SK-N-SH (cell line): ENCODE measurements around the gene CACNA1D. TPM values are rescaled to one million over a fixed set of nuclear protein-coding genes. Genes with fewer than 3 reads are reported as not detected.

Experiments used
- CTCF ChIA-PET: fragments of 300-600, 350-600 bp; formaldehyde crosslinking; extraction: SDS; loops from one replicate; lab custom pipeline; 2021; lab: Yijun Ruan, JAX
- POLR2A ChIA-PET: fragments of 350-600 bp; sonication (Branson Sonifier 250); formaldehyde crosslinking; extraction: SDS; loops from one replicate; lab custom pipeline; 2020; ENCODE audit warnings: antibody characterized with exemption, inconsistent platforms; lab: Yijun Ruan, JAX
- DNase-seq: peaks from one replicate; pipeline ENCODE4 v3.0.0; 2012
- H2AFZ ChIP-seq: fragments of 200-600 bp; sonication (generic); 2 replicates; pipeline ENCODE4 v1.8.1; 2016; ENCODE audit warnings: antibody characterized with exemption, mild to moderate bottlenecking, low read depth
- H3F3A ChIP-seq: fragments of 200-600 bp; sonication (generic); replicated peaks from 2 replicates; pipeline ENCODE3; 2016; ENCODE audit warnings: antibody characterized with exemption, mild to moderate bottlenecking; ENCODE audit not compliant: insufficient read depth
- H3K27ac ChIP-seq, 2 experiments: fragments of 200-500 bp in 1 of 2; fragments of 200-600 bp in 1 of 2; sonication (Bioruptor generic) in 1 of 2; sonication (generic), shearing (Covaris generic) in 1 of 2; 2 replicates each; pipeline versions ENCODE4 v1.5.1 to v1.6.1; 2014 to 2016; ENCODE audit warnings: low read depth in 2 of 2, inconsistent platforms in 1 of 2, low read length in 1 of 2, mild to moderate bottlenecking in 1 of 2, mixed read lengths in 1 of 2
- H3K27me3 ChIP-seq: fragments of 200-600 bp; sonication (generic), shearing (Covaris generic); 2 replicates; pipeline ENCODE4 v1.6.1; 2016; ENCODE audit warnings: mixed run types; ENCODE audit not compliant: insufficient read depth
- H3K36me3 ChIP-seq, 2 experiments: fragments of 200-500 bp in 1 of 2; fragments of 200-600 bp in 1 of 2; sonication (Bioruptor generic) in 1 of 2; sonication (generic) in 1 of 2; replicated peaks in 1 of 2; 2 replicates each; pipeline versions ENCODE3 to v1.5.1; 2014 to 2016; ENCODE audit warnings: low read length in 1 of 2, mild to moderate bottlenecking in 1 of 2; ENCODE audit not compliant: insufficient read depth in 2 of 2, control insufficient read depth in 1 of 2
- H3K4me1 ChIP-seq, 2 experiments: fragments of 200-500 bp in 1 of 2; fragments of 200-600 bp in 1 of 2; sonication (Bioruptor generic) in 1 of 2; sonication (generic), shearing (Covaris generic) in 1 of 2; 2 replicates each; pipeline versions ENCODE4 v1.5.1 to v1.6.1; 2014 to 2016; ENCODE audit warnings: low read depth in 1 of 2, low read length in 1 of 2, mixed run types in 1 of 2; ENCODE audit not compliant: insufficient read depth in 2 of 2, control insufficient read depth in 1 of 2
- H3K4me2 ChIP-seq: fragments of 200-600 bp; sonication (generic), shearing (Covaris generic); 2 replicates; pipeline ENCODE4 v1.6.1; 2017; ENCODE audit warnings: mixed run types
- H3K4me3 ChIP-seq, 2 experiments: fragments of 200-500 bp in 1 of 2; fragments of 200-600 bp in 1 of 2; sonication (Bioruptor generic) in 1 of 2; sonication (generic), shearing (Covaris generic) in 1 of 2; 2 replicates each; pipeline versions ENCODE4 v1.5.1 to v1.8.1; 2014 to 2016; ENCODE audit warnings: low read depth in 2 of 2, inconsistent platforms in 1 of 2, low read length in 1 of 2, mild to moderate bottlenecking in 1 of 2, mixed read lengths in 1 of 2, moderate library complexity in 1 of 2
- H3K79me2 ChIP-seq: fragments of 200-600 bp; sonication (generic); 2 replicates; pipeline ENCODE4 v1.8.1; 2017; ENCODE audit warnings: mild to moderate bottlenecking; ENCODE audit not compliant: insufficient read depth
- H3K9ac ChIP-seq: fragments of 200-600 bp; sonication (generic); 2 replicates; pipeline ENCODE4 v1.6.1; 2017; ENCODE audit warnings: mixed run types
- H3K9me2 ChIP-seq: fragments of 200-600 bp; sonication (generic); 2 replicates; pipeline ENCODE4 v1.6.1; 2017; ENCODE audit warnings: mixed run types
- H3K9me3 ChIP-seq: fragments of 200-600 bp; sonication (generic); 2 replicates; pipeline ENCODE4 v1.6.1; 2017; ENCODE audit warnings: mixed run types, mild to moderate bottlenecking, moderate library complexity
- H4K20me1 ChIP-seq: fragments of 200-600 bp; sonication (generic); 2 replicates; pipeline ENCODE4 v1.6.1; 2017; ENCODE audit warnings: mild to moderate bottlenecking, mixed run types; ENCODE audit not compliant: insufficient read depth
- EP300 ChIP-seq, 2 experiments: IDR thresholded peaks; 2 replicates each; pipeline versions ENCODE4 v1.4.0 to v1.6.1; 2012; ENCODE audit warnings: borderline replicate concordance in 1 of 2, low read depth in 1 of 2, low read length in 1 of 2
- FOSL2 ChIP-seq: IDR thresholded peaks from 2 replicates; pipeline ENCODE4 v1.4.0; 2012; ENCODE audit warnings: low read depth, mild to moderate bottlenecking, moderate library complexity, borderline replicate concordance
- FOXJ3 ChIP-seq: sonication (generic); formaldehyde crosslinking; IDR thresholded peaks from 2 replicates; pipeline ENCODE4 v1.5.1; 2020; ENCODE audit warnings: mild to moderate bottlenecking, missing genetic modification reagents
- NFIC ChIP-seq: IDR thresholded peaks from 2 replicates; pipeline ENCODE4 v1.4.0; 2012; ENCODE audit warnings: borderline replicate concordance
- NRF1 ChIP-seq: IDR thresholded peaks from 2 replicates; pipeline ENCODE4 v1.6.1; 2012; ENCODE audit warnings: low read depth, mild to moderate bottlenecking, low read length
- RAD21 ChIP-seq: IDR thresholded peaks from 2 replicates; pipeline ENCODE4 v1.6.1; 2012; ENCODE audit warnings: mild to moderate bottlenecking, low read length
- RCOR1 ChIP-seq: fragments of 150-350 bp; IDR thresholded peaks from 2 replicates; pipeline ENCODE4 v1.6.1; 2017; ENCODE audit warnings: antibody characterized with exemption, low read length
- RFX5 ChIP-seq: IDR thresholded peaks from 2 replicates; pipeline ENCODE4 v1.6.1; 2012; ENCODE audit warnings: mild to moderate bottlenecking, improper control_type of control experiment, low read length
- TAF1 ChIP-seq: IDR thresholded peaks from 2 replicates; pipeline ENCODE4 v1.6.1; 2012; ENCODE audit warnings: low read depth, mild to moderate bottlenecking, low read length, moderate library complexity, borderline replicate concordance
- TCF12 ChIP-seq: IDR thresholded peaks from 2 replicates; pipeline ENCODE4 v1.4.0; 2012
- TEAD4 ChIP-seq: IDR thresholded peaks from 2 replicates; pipeline ENCODE4 v1.4.0; 2012; ENCODE audit warnings: mild to moderate bottlenecking, borderline replicate concordance; ENCODE audit not compliant: insufficient read depth
- YY1 ChIP-seq: IDR thresholded peaks from 2 replicates; pipeline ENCODE4 v1.4.0; 2012; ENCODE audit warnings: low read depth, mild to moderate bottlenecking
- WGBS: methylation state at CpG from one replicate; pipeline ENCODE4 v1.1.6; 2017; ENCODE audit warnings: low lambda C conversion rate; 5-methylcytosine and 5-hydroxymethylcytosine counted together
- polyA plus RNA-seq, 3 experiments: library from polyadenylated mRNA; depleted of rRNA; stranded (reverse); fragments of >200 nt; gene quantifications; 2 replicates each; pipeline ENCODE4 v1.2.3, GENCODE V29; 2012
- TF ChIP-seq, protein P1 (sequence below): IDR thresholded peaks from 2 replicates; pipeline ENCODE4 v1.6.1; 2012; ENCODE audit warnings: mild to moderate bottlenecking, low read depth, low read length, moderate library complexity
- TF ChIP-seq, protein P2 (sequence below): IDR thresholded peaks from 2 replicates; pipeline ENCODE4 v1.4.0; 2012; ENCODE audit warnings: low read depth, borderline replicate concordance
- TF ChIP-seq, protein P3 (sequence below): fragments of 150-350 bp; IDR thresholded peaks from 2 replicates; pipeline ENCODE4 v1.6.1; 2017; ENCODE audit warnings: antibody characterized with exemption, low read length, low read depth, borderline replicate concordance
- TF ChIP-seq, protein P4 (sequence below): IDR thresholded peaks from 2 replicates; pipeline ENCODE4; 2012

CACNA1D gene
- polyA plus RNA-seq, 1 of the 3 experiments (the other 2 are of a cell fraction): 0.12 TPM

DNA sequence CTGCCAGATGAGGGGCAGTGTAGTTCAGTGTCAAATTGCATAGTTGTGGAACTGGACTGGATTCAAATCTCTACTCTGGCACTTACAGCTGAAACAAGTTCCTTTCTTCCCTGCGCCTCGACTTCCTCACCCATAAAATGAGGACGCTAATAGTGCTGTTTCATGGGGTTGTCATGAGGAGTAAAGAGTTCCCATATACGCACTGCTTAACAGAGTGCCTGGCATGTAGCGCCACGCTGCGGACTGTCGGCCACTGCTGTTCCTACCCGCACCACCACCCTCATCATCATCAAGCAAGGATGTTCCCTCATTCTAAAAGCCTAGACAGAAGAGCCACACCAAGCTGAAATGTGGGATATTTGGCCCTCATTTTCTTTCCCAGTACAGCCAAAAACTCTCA lies 259.9 kb downstream of the CACNA1D start:
- H3K9me3 ChIP-seq: no peaks in the 10 kb centered on the region
- H2AFZ ChIP-seq: no peak overlapping the region
- no peak overlapping the region for H3K27ac ChIP-seq
- 86% methylated on average over 9 of the region's 9 CpGs for WGBS
- H3K36me3 ChIP-seq: no peaks in the 10 kb centered on the region
- H3K9ac ChIP-seq: no peak overlapping the region
- H3K4me2 ChIP-seq: no peak overlapping the region
- ChIA-PET POLR2A (no interaction called here), CTCF (interaction anchor here (0.6 kb wide), 1 partner anchor 536 kb away, joined by 3 read pairs; no protein-coding TSS in a partner anchor)
- no peaks in the 10 kb centered on the region for H4K20me1 ChIP-seq
- peaks cover 0 to 5% of the 10 kb centered on the region in 2 experiments; a peak in 1 of 4 replicates for H3K4me1 ChIP-seq
- H3K79me2 ChIP-seq: no peaks in the 10 kb centered on the region
- H3F3A ChIP-seq: no peaks in the 10 kb centered on the region
- TF ChIP-seq EP300 (IDR thresholded peaks at IDR 0.05; ENCODE audit: borderline replicate concordance in 1 of 2, low read depth in 1 of 2, low read length in 1 of 2) (no peak), TCF12 (no peak), RAD21 (no peak), TAF1 (no peak), RFX5 (no peak), TEAD4 (no peak), NFIC (no peak), YY1 (no peak), FOSL2 (no peak), NRF1 (no peak), RCOR1 (no peak), FOXJ3 (CRISPR knock-in tag) (no peak)
- TF ChIP-seq, protein P1, sequence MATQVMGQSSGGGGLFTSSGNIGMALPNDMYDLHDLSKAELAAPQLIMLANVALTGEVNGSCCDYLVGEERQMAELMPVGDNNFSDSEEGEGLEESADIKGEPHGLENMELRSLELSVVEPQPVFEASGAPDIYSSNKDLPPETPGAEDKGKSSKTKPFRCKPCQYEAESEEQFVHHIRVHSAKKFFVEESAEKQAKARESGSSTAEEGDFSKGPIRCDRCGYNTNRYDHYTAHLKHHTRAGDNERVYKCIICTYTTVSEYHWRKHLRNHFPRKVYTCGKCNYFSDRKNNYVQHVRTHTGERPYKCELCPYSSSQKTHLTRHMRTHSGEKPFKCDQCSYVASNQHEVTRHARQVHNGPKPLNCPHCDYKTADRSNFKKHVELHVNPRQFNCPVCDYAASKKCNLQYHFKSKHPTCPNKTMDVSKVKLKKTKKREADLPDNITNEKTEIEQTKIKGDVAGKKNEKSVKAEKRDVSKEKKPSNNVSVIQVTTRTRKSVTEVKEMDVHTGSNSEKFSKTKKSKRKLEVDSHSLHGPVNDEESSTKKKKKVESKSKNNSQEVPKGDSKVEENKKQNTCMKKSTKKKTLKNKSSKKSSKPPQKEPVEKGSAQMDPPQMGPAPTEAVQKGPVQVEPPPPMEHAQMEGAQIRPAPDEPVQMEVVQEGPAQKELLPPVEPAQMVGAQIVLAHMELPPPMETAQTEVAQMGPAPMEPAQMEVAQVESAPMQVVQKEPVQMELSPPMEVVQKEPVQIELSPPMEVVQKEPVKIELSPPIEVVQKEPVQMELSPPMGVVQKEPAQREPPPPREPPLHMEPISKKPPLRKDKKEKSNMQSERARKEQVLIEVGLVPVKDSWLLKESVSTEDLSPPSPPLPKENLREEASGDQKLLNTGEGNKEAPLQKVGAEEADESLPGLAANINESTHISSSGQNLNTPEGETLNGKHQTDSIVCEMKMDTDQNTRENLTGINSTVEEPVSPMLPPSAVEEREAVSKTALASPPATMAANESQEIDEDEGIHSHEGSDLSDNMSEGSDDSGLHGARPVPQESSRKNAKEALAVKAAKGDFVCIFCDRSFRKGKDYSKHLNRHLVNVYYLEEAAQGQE: no peak
- TF ChIP-seq, protein P2, sequence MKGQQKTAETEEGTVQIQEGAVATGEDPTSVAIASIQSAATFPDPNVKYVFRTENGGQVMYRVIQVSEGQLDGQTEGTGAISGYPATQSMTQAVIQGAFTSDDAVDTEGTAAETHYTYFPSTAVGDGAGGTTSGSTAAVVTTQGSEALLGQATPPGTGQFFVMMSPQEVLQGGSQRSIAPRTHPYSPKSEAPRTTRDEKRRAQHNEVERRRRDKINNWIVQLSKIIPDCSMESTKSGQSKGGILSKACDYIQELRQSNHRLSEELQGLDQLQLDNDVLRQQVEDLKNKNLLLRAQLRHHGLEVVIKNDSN: no peak
- TF ChIP-seq, protein P3, sequence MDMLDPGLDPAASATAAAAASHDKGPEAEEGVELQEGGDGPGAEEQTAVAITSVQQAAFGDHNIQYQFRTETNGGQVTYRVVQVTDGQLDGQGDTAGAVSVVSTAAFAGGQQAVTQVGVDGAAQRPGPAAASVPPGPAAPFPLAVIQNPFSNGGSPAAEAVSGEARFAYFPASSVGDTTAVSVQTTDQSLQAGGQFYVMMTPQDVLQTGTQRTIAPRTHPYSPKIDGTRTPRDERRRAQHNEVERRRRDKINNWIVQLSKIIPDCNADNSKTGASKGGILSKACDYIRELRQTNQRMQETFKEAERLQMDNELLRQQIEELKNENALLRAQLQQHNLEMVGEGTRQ: no peak
- TF ChIP-seq, protein P4, sequence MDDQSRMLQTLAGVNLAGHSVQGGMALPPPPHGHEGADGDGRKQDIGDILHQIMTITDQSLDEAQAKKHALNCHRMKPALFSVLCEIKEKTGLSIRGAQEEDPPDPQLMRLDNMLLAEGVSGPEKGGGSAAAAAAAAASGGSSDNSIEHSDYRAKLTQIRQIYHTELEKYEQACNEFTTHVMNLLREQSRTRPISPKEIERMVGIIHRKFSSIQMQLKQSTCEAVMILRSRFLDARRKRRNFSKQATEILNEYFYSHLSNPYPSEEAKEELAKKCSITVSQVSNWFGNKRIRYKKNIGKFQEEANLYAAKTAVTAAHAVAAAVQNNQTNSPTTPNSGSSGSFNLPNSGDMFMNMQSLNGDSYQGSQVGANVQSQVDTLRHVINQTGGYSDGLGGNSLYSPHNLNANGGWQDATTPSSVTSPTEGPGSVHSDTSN: no peak
- H3K4me3 ChIP-seq: no peak overlapping the region
- no peak for DNase-seq
- no peaks in the 10 kb centered on the region for H3K9me2 ChIP-seq
- H3K27me3 ChIP-seq: no peaks in the 10 kb centered on the region
